Body of pancreas (tissue), 4 donors: ENCODE results near the gene MIOS. TPM values are rescaled to one million over a fixed set of nuclear protein-coding genes. Genes with fewer than 3 reads are reported as not detected.
"Not testable (repeated sequence)": the region's sequence is repeated elsewhere in the genome, so short reads cannot be mapped to it uniquely, and the experiment has no call there.

Experiments used
- ATAC-seq: fragments of 150-250 bp; one replicate; pipeline ENCODE4 v1.9.1; 2016
- DNase-seq, 4 donors: peaks; one replicate each; pipeline ENCODE4 v3.0.0-alpha.2; 2019
- H3K27ac ChIP-seq, 4 donors: fragments of 200-600 bp; sonication (generic); 1 replicate in 3 of 4; 2 replicates in 1 of 4; pipeline versions ENCODE4 v1.5.1 to v1.6.1; 2016 to 2019; ENCODE audit warnings: mild to moderate bottlenecking in 1 of 4, mixed read lengths in 1 of 4, moderate library complexity in 1 of 4
- H3K27me3 ChIP-seq, 2 donors: fragments of 200-600 bp; sonication (generic); one replicate each; pipeline ENCODE4 v1.6.0; 2016; ENCODE audit warnings: mild to moderate bottlenecking in 1 of 2
- H3K36me3 ChIP-seq, 2 donors: fragments of 200-600 bp; sonication (generic); replicated peaks in 1 of 2; 2 replicates each; pipeline ENCODE4 v1.5.1; 2016; ENCODE audit warnings: low read depth in 2 of 2; ENCODE audit not compliant: insufficient read depth in 1 of 2
- H3K4me1 ChIP-seq: fragments of 200-600 bp; sonication (generic); one replicate; pipeline ENCODE4 v1.6.0; 2016
- H3K4me3 ChIP-seq, 2 donors: fragments of 200-600 bp; sonication (generic); 1 replicate in 1 of 2; 2 replicates in 1 of 2; pipeline ENCODE4 v1.5.1; 2016 to 2019
- H3K9me3 ChIP-seq, 3 donors: fragments of 200-600 bp; sonication (generic); 1 replicate in 2 of 3; 2 replicates in 1 of 3; pipeline ENCODE4 v1.5.1; 2016
- CTCF ChIP-seq, 7 experiments: fragments of 450-650 bp in 4 of 7; fragments of 200-600 bp in 3 of 7; sonication (generic) in 3 of 7; IDR thresholded peaks; one replicate each; pipeline ENCODE4 v1.5.1; 2016 to 2019; ENCODE audit warnings: antibody characterized with exemption in 7 of 7
- POLR2A ChIP-seq, 3 donors: fragments of 450-650 bp; IDR thresholded peaks; one replicate each; pipeline ENCODE4 v1.6.1; 2016; ENCODE audit warnings: antibody characterized with exemption in 3 of 3, mild to moderate bottlenecking in 2 of 3
- WGBS, 2 donors: methylation state at CpG; one replicate each; pipeline ENCODE4 v1.1.5; 2017; 5-methylcytosine and 5-hydroxymethylcytosine counted together
- intact Hi-C: fragments of 100-400 bp; cut with DNase I; formaldehyde crosslinking; loops from one replicate; pipeline ENCODE4 v1.15.1; 2023
- total RNA-seq, 2 donors: library from RNA; depleted of rRNA; stranded (reverse); fragments of >200 nt; gene quantifications; one replicate each; pipeline ENCODE4 v1.1.0, GENCODE V29; 2016

Gene MIOS
- total RNA-seq, 2 donors from 2014 or later = 42.5 to 44.6 TPM

DNA sequence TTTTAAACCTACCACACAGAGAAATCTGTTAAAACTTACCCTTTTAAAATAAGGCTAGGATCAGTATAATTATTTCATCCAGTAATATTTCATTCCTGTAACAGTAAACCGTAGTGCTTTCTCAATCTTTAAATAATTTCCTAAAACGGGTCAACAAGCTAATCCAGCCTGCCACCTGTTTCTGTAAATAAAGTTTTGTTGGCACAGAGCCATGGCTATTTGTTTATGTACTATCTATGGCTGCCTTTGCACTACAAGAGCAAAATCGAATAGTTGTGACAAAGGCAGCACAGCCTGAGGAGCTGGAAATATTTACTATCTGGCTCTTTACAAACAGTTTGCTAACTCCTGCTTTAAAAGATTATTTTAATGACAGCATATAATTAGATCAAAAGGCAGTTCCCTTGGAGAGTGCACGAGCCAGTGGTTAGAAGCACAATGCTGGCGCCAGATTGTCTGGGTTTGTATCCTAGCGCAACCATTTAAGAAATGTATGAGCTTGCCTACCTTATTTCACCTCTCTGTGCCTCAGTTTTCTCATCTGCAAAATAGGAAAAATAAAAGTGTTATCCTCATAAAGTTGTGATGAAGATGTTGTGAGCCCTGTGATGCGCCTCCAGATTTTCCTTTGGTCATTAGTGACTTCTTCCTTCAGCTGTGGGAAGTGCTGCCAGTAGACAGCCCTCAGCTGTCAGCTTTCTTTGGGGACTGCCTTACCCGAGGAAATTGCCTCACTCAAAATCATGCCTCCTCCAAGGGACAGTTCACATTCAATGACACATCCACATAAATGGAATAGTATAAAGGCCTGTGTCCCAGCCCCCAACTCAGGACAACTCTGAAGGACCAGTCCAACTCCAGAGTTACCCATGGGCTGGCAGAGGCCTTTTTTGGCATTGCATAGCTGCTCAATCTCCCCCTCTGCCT, 11.8 kb upstream of the MIOS start:
- Histone ChIP-seq H3K27me3 (no peaks in the 10 kb centered on the region), H3K27ac (peak overlapping the region in 1 of 4 donors; percentile 28), H3K9me3 (no peaks in the 10 kb centered on the region), H3K4me3 (no peak overlapping the region), H3K36me3 (no peaks in the 10 kb centered on the region), H3K4me1 (peaks cover 28% of the 10 kb centered on the region)
- intact Hi-C loops = no loop called here
- 53 to 55% methylated on average over 8 of the region's 8 CpGs for WGBS, 2 donors
- DNase-seq = no peak
- no peak for ATAC-seq
- TF ChIP-seq CTCF (IDR thresholded peaks at IDR 0.05) (no peak), POLR2A (IDR thresholded peaks at IDR 0.05) (no peak)

DNA sequence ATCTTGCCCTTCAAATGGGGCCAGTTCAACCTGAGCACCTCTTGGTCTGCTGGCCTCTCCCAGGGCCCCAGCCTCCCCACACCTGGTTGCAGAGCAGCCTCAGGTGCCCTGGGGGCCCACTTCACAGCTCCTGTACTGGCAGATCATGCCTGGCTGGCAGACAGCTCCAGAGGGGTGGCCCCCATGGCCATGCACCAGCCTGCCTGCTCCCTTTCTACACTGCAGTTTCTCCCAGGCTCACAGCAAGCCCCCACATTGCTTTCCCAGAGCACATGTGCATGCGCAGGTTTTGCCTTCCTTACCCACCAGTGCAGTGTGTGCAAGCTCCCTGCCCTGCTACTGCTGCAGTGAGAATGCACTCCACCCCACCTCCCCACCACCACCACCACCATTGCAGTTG, 9.8 kb upstream of the MIOS start:
- Histone ChIP-seq H3K36me3 (no peaks in the 10 kb centered on the region), H3K27me3 (no peaks in the 10 kb centered on the region), H3K4me1 (peaks cover 28% of the 10 kb centered on the region), H3K9me3 (no peaks in the 10 kb centered on the region), H3K27ac (no peak overlapping the region), H3K4me3 (no peak overlapping the region)
- intact Hi-C loops = no loop called here
- ATAC-seq (no peak), DNase-seq (no peak)
- 100% methylated on average over 1 of the region's 1 CpG for WGBS, 2 donors
- TF ChIP-seq POLR2A (IDR thresholded peaks at IDR 0.05) (no peak), CTCF (IDR thresholded peaks at IDR 0.05) (no peak)

GRCh38 chr7:7557252-7557651, 9.4 kb upstream of the MIOS start:
- no peaks in the 10 kb centered on the region for H3K36me3 ChIP-seq
- no peaks in the 10 kb centered on the region for H3K27me3 ChIP-seq
- intact Hi-C loops = no loop called here
- TF ChIP-seq POLR2A (IDR thresholded peaks at IDR 0.05) (no peak), CTCF (IDR thresholded peaks at IDR 0.05) (no peak)
- DNase-seq = no peak
- H3K4me1 ChIP-seq = peaks cover 28% of the 10 kb centered on the region
- no peak overlapping the region for H3K27ac ChIP-seq
- WGBS, 2 donors = 73 to 100% methylated on average over 2 to 5 of the region's 5 CpGs
- no peaks in the 10 kb centered on the region for H3K9me3 ChIP-seq
- ATAC-seq = no peak
- no peak overlapping the region for H3K4me3 ChIP-seq

DNA sequence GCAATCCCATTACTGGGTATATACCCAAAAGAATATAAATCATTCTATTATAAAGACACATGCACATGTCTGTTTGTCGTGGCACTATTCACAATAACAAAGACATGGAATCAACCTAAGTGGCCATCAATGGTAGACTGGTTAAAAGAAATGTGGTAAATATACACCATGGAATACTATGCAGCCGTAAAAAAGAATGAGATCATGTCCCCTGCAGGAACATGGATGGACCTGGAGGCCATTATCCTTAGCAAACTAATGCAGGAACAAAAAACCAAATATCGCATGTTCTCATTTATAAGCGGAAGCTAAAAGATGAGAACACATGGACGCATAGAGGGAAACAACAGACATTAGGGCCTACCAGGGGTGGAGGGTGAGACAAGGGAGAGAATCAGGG, 5.1 kb upstream of the MIOS start:
- intact Hi-C loops, DNase-seq, H3K27ac ChIP-seq, H3K27me3 ChIP-seq, H3K4me3 ChIP-seq, H3K36me3 ChIP-seq, ATAC-seq, H3K9me3 ChIP-seq: not testable (repeated sequence)
- peaks cover 29% of the 10 kb centered on the region for H3K4me1 ChIP-seq
- 94 to 98% methylated on average over 5 of the region's 5 CpGs for WGBS, 2 donors

DNA sequence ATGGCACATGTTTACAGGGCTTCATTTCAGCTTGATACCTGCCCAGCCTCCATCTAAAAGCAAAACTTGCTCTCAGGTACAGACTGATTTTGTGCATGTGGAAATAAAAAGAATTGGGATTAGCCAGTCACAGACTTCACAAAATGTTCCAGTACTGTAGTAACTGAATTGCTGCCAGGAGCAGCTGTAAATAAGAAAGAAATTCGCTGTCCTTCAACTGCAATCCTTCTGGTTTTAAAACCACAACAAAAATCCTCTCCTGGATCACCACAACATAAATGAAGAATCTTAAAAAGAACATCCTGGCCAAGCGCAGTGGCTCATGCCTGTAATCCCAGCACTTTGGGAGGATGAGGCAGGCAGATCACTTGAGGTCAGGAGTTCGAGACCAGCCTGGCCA, 3.9 kb upstream of the MIOS start:
- H3K27ac ChIP-seq = peak overlapping the region; percentile 1 to 37 (median 25)
- 76 to 78% methylated on average over 3 of the region's 3 CpGs for WGBS, 2 donors
- H3K9me3 ChIP-seq = no peaks in the 10 kb centered on the region
- H3K27me3 ChIP-seq = no peaks in the 10 kb centered on the region
- H3K36me3 ChIP-seq = no peaks in the 10 kb centered on the region
- TF ChIP-seq CTCF (IDR thresholded peaks at IDR 0.05) (no peak), POLR2A (IDR thresholded peaks at IDR 0.05) (no peak)
- peaks cover 33% of the 10 kb centered on the region for H3K4me1 ChIP-seq
- DNase-seq (no peak), ATAC-seq (no peak)
- intact Hi-C loops = no loop called here
- H3K4me3 ChIP-seq = no peak overlapping the region
